Mucosa of descending colon (tissue), 3 donors: Measurements from ENCODE around the gene ALPK3. TPM values are rescaled to one million over a fixed set of nuclear protein-coding genes. Genes with fewer than 3 reads are reported as not detected.

Experiments used
- ATAC-seq: fragments of 200-7000 bp; cut with Tn5 transposase; one replicate; pipeline ENCODE4 v1.9.1; 2020; ENCODE audit warnings: mild to moderate bottlenecking, moderate library complexity
- DNase-seq, 3 donors: peaks; one replicate each; pipeline ENCODE4 v3.0.0-alpha.2; 2020
- H3K36me3 ChIP-seq: fragments of 200-600 bp; one replicate; pipeline ENCODE4 v1.8.0; 2021; ENCODE audit warnings: low read depth, mild to moderate bottlenecking
- H3K4me1 ChIP-seq: fragments of 200-600 bp; one replicate; pipeline ENCODE4 v1.8.0; 2021; ENCODE audit warnings: low read depth, mild to moderate bottlenecking
- H3K4me3 ChIP-seq: fragments of 200-600 bp; one replicate; pipeline ENCODE4 v1.8.0; 2021; ENCODE audit warnings: mild to moderate bottlenecking
- H3K9me3 ChIP-seq: fragments of 200-600 bp; one replicate; pipeline ENCODE4 v1.8.0; 2021; ENCODE audit warnings: mild to moderate bottlenecking
- CTCF ChIP-seq: fragments of 200-600 bp; IDR thresholded peaks from one replicate; pipeline ENCODE4 v1.8.0; 2022; ENCODE audit warnings: antibody characterized with exemption, mild to moderate bottlenecking
- intact Hi-C, 2 donors: fragments of 100-400 bp; cut with DNase I in 1 of 2; cut with micrococcal nuclease in 1 of 2; formaldehyde crosslinking; loops; one replicate each; pipeline versions ENCODE4 v1.11.0 to v1.11.1; 2022; cut with DNase I, micrococcal nuclease
- total RNA-seq, 3 donors: library from RNA; stranded (reverse); fragmentation: NEBNext Ultra II Directional in 2 of 3; extraction: Animal tissue kit (Norgen Biotek cat#: 25700) in 2 of 3; gene quantifications; one replicate each; pipeline versions ENCODE4 v1.2.1 to v1.2.4, GENCODE V29; 2021 to 2023
- donor health status: DM: no; HTN: no; CAD: no; lungs with moderate emphysema.
- donor health status: DM: no; HTN: no; CAD: no.
- donor health status: DM: no; HTN: yes; CAD: no.

ALPK3 gene
- total RNA-seq, 3 donors from 2014 or later: 1.3 to 15.3 (median 1.9) TPM

DNA sequence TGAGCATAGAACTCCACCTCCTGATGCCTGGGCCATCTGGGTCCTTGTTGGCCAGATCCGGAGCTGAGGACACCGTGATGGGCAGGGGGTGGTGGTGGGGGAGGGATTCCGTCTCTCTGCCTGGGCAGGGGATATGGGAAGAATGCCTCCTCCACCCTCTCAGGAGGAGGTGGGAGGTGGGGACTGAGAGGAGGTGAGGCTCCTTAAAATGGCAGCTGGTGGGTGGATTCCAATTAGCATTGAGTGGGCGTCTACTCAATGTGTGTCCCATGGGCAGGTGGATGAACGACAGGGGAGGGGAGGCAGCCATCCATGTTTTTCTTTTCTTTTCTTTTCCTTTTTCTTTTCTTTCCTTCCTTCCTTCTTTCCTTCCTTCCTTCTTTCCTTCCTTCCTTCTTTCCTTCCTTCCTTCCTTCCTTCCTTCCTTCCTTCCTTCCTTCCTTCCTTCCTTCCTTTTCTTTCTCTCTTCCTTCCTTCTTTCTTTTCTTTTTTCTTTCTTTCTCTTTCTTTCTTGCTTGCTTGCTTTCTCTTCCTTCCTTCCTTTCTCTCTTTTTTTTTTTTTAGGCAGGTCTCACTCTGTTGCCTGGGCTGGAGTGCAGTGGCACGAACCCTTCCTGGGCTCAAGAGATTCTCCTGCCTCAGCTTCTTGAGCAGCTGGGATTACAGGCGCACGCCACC lies 72.3 kb downstream of the ALPK3 start:
- Histone ChIP-seq H3K9me3 (no peaks in the 10 kb centered on the region), H3K36me3 (no peaks in the 10 kb centered on the region), H3K4me1 (no peaks in the 10 kb centered on the region), H3K4me3 (no peak overlapping the region)
- TF ChIP-seq CTCF: no peak
- intact Hi-C loops: no loop called here
- no peak for DNase-seq
- no peak for ATAC-seq

- H3K36me3 ChIP-seq: no peaks in the 10 kb centered on the region
- H3K4me3 ChIP-seq: no peak overlapping the region
- intact Hi-C loops: loop anchor here in 1 of 2 donors (10.0 kb wide), 1 partner anchor 295 kb away; no protein-coding TSS in a partner anchor
- ATAC-seq: no peak
- no peaks in the 10 kb centered on the region for H3K9me3 ChIP-seq
- no peak for DNase-seq
- no peak for TF ChIP-seq CTCF
- H3K4me1 ChIP-seq: no peaks in the 10 kb centered on the region
These were observed 73.0 kb downstream of the ALPK3 start for GRCh38 chr15:84889991-84890669.

- TF ChIP-seq CTCF: no peak
These were observed 73.6 kb downstream of the ALPK3 start for GRCh38 chr15:84890670-84891162.

GRCh38 chr15:84891339-84891738 lies 74.2 kb downstream of the ALPK3 start:
- no peaks in the 10 kb centered on the region for H3K4me1 ChIP-seq
- no peaks in the 10 kb centered on the region for H3K36me3 ChIP-seq
- TF ChIP-seq CTCF: no peak
- no peaks in the 10 kb centered on the region for H3K9me3 ChIP-seq
- ATAC-seq (no peak), DNase-seq (no peak)
- intact Hi-C loops: loop anchor here in 1 of 2 donors (10.0 kb wide), 1 partner anchor 297 kb away; no protein-coding TSS in a partner anchor
- H3K4me3 ChIP-seq: no peak overlapping the region

More at GRCh38 chr15:84890670-84891162, 73.6 kb downstream of the ALPK3 start:
- Histone ChIP-seq H3K4me3 (no peak overlapping the region), H3K9me3 (no peaks in the 10 kb centered on the region), H3K4me1 (no peaks in the 10 kb centered on the region), H3K36me3 (no peaks in the 10 kb centered on the region)
- intact Hi-C loops: loop anchor here in 1 of 2 donors (10.0 kb wide), 1 partner anchor 296 kb away; no protein-coding TSS in a partner anchor
- no peak for DNase-seq
- no peak for ATAC-seq

DNA sequence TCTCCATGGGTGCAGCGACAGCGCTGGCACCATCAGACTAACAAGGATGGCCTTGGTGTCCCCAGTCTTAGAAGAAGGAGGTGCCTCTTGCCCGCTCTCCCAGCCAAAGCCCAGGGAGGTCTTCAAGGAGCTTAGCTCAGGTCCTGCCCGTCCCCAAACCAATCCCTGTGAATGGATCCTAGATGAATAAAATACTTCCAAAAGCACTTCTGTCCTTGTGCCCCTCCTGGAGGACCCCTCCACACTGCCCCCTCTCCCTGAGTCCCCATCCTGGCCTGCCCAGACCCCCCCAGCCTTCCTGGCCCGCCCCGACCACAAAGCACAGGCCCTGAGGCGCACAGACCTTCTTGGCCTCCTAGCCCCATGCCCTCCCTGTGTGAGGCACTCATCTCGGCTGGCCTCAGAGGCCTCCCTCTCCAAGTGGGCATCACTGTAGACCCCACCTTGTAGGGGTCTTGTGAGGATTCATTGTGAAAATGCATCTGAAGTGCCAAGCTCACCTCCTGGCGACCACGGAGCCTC lies 75.7 kb downstream of the ALPK3 start:
- TF ChIP-seq CTCF: no peak
- Histone ChIP-seq H3K4me1 (no peaks in the 10 kb centered on the region), H3K9me3 (no peaks in the 10 kb centered on the region), H3K4me3 (no peak overlapping the region), H3K36me3 (no peaks in the 10 kb centered on the region)
- intact Hi-C loops: loop anchor here in 1 of 2 donors (10.0 kb wide), 1 partner anchor 298 kb away; no protein-coding TSS in a partner anchor
- DNase-seq: no peak
- ATAC-seq: no peak
